ENCODE results near the gene APRT.

APRT gene

GRCh38 chr16:88842308-88842756, 30.6 kb upstream of the APRT start:
- no peak for DNase-seq (ENCODE audit: extremely low read depth in 1 of 2, low read depth in 1 of 2)

- DNase-seq (ENCODE audit: extremely low read depth in 1 of 2, low read depth in 1 of 2) = no peak
Observed at GRCh38 chr16:88841521-88842307, 30.0 kb upstream of the APRT start.

DNA sequence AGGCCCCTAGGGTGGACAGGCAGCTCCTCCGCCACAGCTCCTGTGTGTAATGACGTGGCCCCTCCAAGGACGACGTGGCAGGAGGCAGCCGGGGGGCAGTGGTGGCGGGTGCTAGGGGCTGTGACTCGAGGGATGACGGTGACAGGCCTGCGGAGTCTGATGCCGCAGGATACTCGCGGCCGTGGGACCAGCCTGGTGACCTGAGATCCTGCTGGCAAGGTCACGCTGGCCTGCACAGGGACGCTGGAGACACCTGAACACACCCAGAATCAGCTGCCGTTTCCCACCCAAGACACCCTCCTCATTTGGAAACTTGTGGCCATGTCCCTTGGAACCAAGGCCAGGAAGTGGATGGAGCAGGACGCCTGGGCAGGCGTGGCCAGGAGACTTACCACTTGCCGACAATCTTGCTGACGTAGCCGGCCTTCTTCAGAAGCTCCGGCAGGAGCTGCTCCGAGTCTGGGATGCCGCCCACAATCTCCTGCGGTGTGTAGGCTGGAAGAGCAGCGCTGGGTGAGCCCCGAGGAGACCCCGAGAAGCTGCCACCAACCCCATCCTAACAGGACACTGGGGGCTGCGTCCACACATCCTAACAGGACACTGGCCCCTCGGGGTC, 29.0 kb upstream of the APRT start:
- no peak for DNase-seq (ENCODE audit: extremely low read depth in 1 of 2, low read depth in 1 of 2)

GRCh38 chr16:88839745-88840599, 28.2 kb upstream of the APRT start:
- DNase-seq (ENCODE audit: extremely low read depth in 1 of 2, low read depth in 1 of 2) = no peak

- DNase-seq (ENCODE audit: extremely low read depth in 1 of 2, low read depth in 1 of 2) = no peak
Observed at GRCh38 chr16:88839026-88839529, 27.4 kb upstream of the APRT start.

- DNase-seq (ENCODE audit: extremely low read depth in 1 of 2, low read depth in 1 of 2) = no peak
Observed at GRCh38 chr16:88838566-88838965, 26.8 kb upstream of the APRT start.

DNA sequence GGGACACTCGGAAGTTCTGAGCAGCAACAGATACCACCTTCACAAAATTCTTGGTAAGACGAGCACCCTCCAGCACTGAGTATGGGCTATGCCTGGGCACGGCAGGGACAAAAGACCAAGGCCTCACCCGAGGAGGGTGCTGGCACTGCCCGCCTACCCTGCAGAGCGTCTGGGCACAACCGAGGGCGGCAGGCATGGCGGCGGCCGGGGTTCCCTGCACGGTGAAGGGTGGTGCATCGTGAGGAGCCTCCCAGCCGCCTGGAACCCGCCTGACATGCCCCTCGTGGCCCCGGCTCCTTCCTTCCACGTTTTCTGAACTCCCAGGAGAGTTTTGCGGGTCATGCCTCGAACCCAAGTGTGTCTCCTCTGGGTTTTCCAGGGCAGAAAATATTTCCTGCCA, 26.1 kb upstream of the APRT start:
- no peak for DNase-seq (ENCODE audit: extremely low read depth in 1 of 2, low read depth in 1 of 2)

DNA sequence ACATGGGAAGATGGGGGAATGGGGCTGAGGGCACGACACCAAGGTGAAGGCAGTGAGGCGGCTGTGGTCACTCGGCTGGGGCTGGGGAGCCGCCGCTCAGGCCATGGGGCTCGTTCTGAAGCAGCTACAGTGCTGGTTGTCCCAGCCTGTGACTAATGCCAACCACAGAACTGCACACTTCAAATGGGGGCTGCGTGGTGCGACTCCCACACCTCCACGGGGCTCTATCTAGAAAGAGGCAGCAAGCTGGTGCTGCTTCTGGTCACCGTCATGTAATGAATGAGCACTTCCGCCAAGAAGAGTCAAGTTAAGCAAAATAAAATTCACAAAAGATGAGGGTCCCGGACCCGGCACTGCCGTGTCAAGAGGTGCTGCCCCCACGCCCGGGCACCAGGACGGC, 25.1 kb upstream of the APRT start:
- no peak for DNase-seq (ENCODE audit: extremely low read depth in 1 of 2, low read depth in 1 of 2)

DNA sequence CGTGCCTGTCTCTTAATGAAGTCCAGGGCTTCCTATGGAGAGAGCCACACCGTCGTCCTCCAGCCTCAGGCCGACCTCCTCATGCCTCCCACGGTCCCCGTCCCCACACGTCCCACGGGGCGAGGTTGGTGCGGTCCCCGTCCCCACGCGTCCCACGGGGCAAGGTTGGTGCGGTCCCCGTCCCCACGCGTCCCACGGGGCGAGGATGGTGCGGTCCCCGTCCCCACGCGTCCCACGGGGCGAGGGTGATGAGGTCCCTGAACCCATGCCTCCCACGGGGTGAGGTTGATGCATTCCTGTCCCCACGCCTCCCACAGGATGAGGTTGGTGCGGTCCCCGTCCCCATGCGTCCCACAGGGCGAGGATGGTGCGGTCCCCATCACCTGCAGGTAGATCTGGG, 24.1 kb upstream of the APRT start:
- no peak for DNase-seq (ENCODE audit: extremely low read depth in 1 of 2, low read depth in 1 of 2)

- no peak for DNase-seq (ENCODE audit: extremely low read depth in 1 of 2, low read depth in 1 of 2)
Observed at GRCh38 chr16:88835383-88835782, 23.7 kb upstream of the APRT start.

DNA sequence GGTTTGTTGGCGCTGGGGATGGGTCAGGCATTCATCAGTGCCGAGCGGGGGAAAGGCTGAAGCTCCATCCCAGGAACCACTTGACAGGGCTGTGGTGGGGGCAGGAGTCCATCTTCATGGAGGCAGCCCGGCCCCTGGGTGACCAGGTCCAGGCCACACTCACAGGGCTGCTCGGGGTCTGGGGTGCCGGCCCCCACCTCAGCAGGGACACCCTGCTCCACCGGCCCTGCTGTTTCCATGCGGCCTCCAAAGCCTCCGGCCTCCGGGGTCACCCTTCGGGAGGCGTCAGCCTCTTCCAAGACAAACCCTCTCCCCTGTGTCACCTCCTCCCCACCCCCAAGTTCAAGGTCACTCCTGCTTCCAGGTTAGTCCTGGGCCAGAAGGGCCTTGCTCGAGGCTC, 22.9 kb upstream of the APRT start:
- no peak for DNase-seq (ENCODE audit: extremely low read depth in 1 of 2, low read depth in 1 of 2)

GRCh38 chr16:88833086-88833485, 21.4 kb upstream of the APRT start:
- DNase-seq (ENCODE audit: extremely low read depth in 1 of 2, low read depth in 1 of 2) = no peak

- DNase-seq (ENCODE audit: extremely low read depth in 1 of 2, low read depth in 1 of 2) = no peak
Observed at GRCh38 chr16:88831838-88832237, 20.1 kb upstream of the APRT start.

DNA sequence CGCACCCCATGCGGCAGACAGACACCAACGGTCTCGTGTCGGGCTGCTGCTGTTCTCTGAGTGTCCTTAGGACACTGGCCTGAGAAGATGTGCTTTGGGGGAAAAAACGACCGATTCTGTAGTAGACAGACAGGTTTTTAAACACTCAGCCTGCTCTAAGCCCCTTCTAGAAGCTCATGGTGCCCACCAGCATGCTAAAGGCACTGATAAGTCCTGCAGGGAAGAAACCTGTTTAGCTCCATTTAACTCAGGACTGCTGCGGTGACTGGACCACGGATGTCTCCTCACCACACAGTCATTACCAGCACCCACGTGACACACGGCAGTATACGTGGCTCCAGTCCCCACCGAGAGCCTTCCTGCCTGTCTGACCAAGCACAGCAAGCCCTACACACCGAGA, 19.1 kb upstream of the APRT start:
- no peak for DNase-seq (ENCODE audit: extremely low read depth in 1 of 2, low read depth in 1 of 2)

- DNase-seq (ENCODE audit: extremely low read depth in 1 of 2, low read depth in 1 of 2) = no peak
Observed at GRCh38 chr16:88830258-88830657, 18.5 kb upstream of the APRT start.

- DNase-seq (ENCODE audit: extremely low read depth in 1 of 2, low read depth in 1 of 2) = no peak
Observed at GRCh38 chr16:88828711-88829110, 17.0 kb upstream of the APRT start.

- no peak for DNase-seq (ENCODE audit: extremely low read depth in 1 of 2, low read depth in 1 of 2)
Observed at GRCh38 chr16:88827727-88828126, 16.0 kb upstream of the APRT start.

- DNase-seq (ENCODE audit: extremely low read depth in 1 of 2, low read depth in 1 of 2) = no peak
Observed at GRCh38 chr16:88826070-88826840, 14.5 kb upstream of the APRT start.

GRCh38 chr16:88825146-88825545, 13.4 kb upstream of the APRT start:
- DNase-seq (ENCODE audit: extremely low read depth in 1 of 2, low read depth in 1 of 2) = no peak

DNA sequence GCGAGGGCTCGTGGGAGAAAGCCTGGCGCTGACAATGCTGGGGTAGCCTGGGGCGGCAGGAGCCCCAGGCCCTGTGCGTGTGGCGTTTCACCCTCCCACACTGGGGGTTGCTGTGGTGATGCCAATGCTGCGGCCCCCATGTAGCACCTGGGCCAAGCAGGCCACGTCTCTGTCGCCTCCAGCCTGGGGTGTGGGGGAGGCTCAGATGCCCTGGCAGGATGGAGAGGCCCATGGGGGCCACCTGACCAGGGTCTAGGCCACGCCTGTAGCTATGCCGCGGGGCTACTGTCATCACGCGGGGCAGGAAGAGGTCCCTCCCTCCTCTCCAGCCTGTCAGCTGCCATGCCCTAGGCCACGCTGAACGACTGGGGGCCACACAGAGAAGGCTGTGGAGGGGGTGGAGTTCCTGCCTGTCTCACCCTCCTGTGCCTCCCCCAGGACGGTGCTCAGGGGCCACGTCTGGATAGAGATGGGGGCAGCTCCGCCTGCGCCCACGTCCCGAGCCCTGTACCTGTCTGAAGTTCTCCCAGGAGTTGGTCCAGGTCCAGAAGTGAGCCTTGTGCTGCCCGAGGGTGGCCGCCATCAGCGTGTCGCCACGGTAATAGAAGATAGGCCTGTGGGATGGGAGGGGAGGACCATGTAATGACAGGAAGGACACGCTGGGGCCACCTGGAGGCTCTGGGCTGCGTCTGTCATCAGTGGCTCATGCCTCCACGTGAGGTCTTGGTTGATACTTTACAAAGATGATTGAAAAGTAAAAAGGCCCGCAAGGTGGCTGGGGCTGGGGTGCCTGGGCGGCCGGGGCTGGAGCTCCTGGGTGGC, 12.7 kb upstream of the APRT start:
- DNase-seq (ENCODE audit: extremely low read depth in 1 of 2, low read depth in 1 of 2) = no peak

Measured in stimulated activated CD8-positive, alpha-beta memory T cell treated with anti-CD3 and anti-CD28 coated beads, Interleukin-7, amount 100 ng/mL, for 48 hours (primary cell).